Measurements from ENCODE around the gene CETN1. TPM values are rescaled to one million over a fixed set of nuclear protein-coding genes. Genes with fewer than 3 reads are reported as not detected.

CETN1 gene
- total RNA-seq, 1 experiment from 2014 or later: not detected

GRCh38 chr18:572831-573289 is 7.3 kb upstream of the CETN1 start:
- Histone ChIP-seq H3K4me3 (ENCODE audit: low read depth, low read length, poor library complexity, severe bottlenecking) (no peak overlapping the region), H3K9me3 (ENCODE audit: low read depth, low read length, poor library complexity, severe bottlenecking) (no peaks in the 10 kb centered on the region), H3K4me1 (ENCODE audit: insufficient read depth, low read length, poor library complexity, severe bottlenecking) (no peaks in the 10 kb centered on the region), H3K36me3 (ENCODE audit: insufficient read depth, low read length, poor library complexity, severe bottlenecking) (no peaks in the 10 kb centered on the region), H3K27ac (ENCODE audit: low read depth, low read length, poor library complexity, severe bottlenecking) (no peak overlapping the region), H3K27me3 (replicated peaks; ENCODE audit: insufficient read depth, low read depth, low read length, poor library complexity) (no peaks in the 10 kb centered on the region)
- no TSS peak for BruUV-seq (replicated peaks)
- ChIA-PET POLR2A (ENCODE audit: low non-redundant PET) (no interaction called here), CTCF (no interaction called here)
- no peak for TF ChIP-seq EZH2 (IDR thresholded peaks at IDR 0.05; ENCODE audit: borderline replicate concordance, low read depth, low read length, poor library complexity, severe bottlenecking)
- TF ChIP-seq CTCF (conservative IDR thresholded peaks at IDR 0.05; ENCODE audit: low read depth, low read length): no peak
- DNase-seq (ENCODE audit: low spot score): no peak
- intact Hi-C loops (cut with micrococcal nuclease; ENCODE audit: unreplicated experiment): no loop called here

- intact Hi-C loops (cut with micrococcal nuclease; ENCODE audit: unreplicated experiment): no loop called here
- Histone ChIP-seq H3K4me3 (ENCODE audit: low read depth, low read length, poor library complexity, severe bottlenecking) (no peak overlapping the region), H3K9me3 (ENCODE audit: low read depth, low read length, poor library complexity, severe bottlenecking) (no peaks in the 10 kb centered on the region), H3K36me3 (ENCODE audit: insufficient read depth, low read length, poor library complexity, severe bottlenecking) (no peaks in the 10 kb centered on the region), H3K27me3 (replicated peaks; ENCODE audit: insufficient read depth, low read depth, low read length, poor library complexity) (no peaks in the 10 kb centered on the region), H3K27ac (ENCODE audit: low read depth, low read length, poor library complexity, severe bottlenecking) (no peak overlapping the region), H3K4me1 (ENCODE audit: insufficient read depth, low read length, poor library complexity, severe bottlenecking) (no peaks in the 10 kb centered on the region)
- DNase-seq (ENCODE audit: low spot score): no peak
- TF ChIP-seq EZH2 (IDR thresholded peaks at IDR 0.05; ENCODE audit: borderline replicate concordance, low read depth, low read length, poor library complexity, severe bottlenecking) (no peak), CTCF (conservative IDR thresholded peaks at IDR 0.05; ENCODE audit: low read depth, low read length) (no peak)
- BruUV-seq (replicated peaks): no TSS peak
- CTCF ChIA-PET: no interaction called here
- POLR2A ChIA-PET (ENCODE audit: low non-redundant PET): no interaction called here
Measured at GRCh38 chr18:573385-573784, 6.8 kb upstream of the CETN1 start.

- Histone ChIP-seq H3K9me3 (ENCODE audit: low read depth, low read length, poor library complexity, severe bottlenecking) (no peaks in the 10 kb centered on the region), H3K4me3 (ENCODE audit: low read depth, low read length, poor library complexity, severe bottlenecking) (no peak overlapping the region), H3K27me3 (replicated peaks; ENCODE audit: insufficient read depth, low read depth, low read length, poor library complexity) (no peaks in the 10 kb centered on the region), H3K4me1 (ENCODE audit: insufficient read depth, low read length, poor library complexity, severe bottlenecking) (no peaks in the 10 kb centered on the region), H3K36me3 (ENCODE audit: insufficient read depth, low read length, poor library complexity, severe bottlenecking) (no peaks in the 10 kb centered on the region), H3K27ac (ENCODE audit: low read depth, low read length, poor library complexity, severe bottlenecking) (no peak overlapping the region)
- BruUV-seq (replicated peaks): no TSS peak
- ChIA-PET POLR2A (ENCODE audit: low non-redundant PET) (no interaction called here), CTCF (no interaction called here)
- no peak for DNase-seq (ENCODE audit: low spot score)
- intact Hi-C loops (cut with micrococcal nuclease; ENCODE audit: unreplicated experiment): no loop called here
- TF ChIP-seq EZH2 (IDR thresholded peaks at IDR 0.05; ENCODE audit: borderline replicate concordance, low read depth, low read length, poor library complexity, severe bottlenecking) (no peak), CTCF (conservative IDR thresholded peaks at IDR 0.05; ENCODE audit: low read depth, low read length) (no peak)
Measured at GRCh38 chr18:574149-574860, 5.9 kb upstream of the CETN1 start.

Data from A673 (cell line).